ENCODE data around the gene SHC2.

The SHC2 gene

GRCh38 chr19:442085-442484 is 18.7 kb downstream of the SHC2 start:
- no peak overlapping the region for H3K4me3 ChIP-seq (replicated peaks in 1 of 2; ENCODE audit: low read depth in 2 of 2, low read length in 2 of 2)
- TF ChIP-seq CTCF (IDR thresholded peaks at IDR 0.05; ENCODE audit: low read depth, low read length) = no peak
- no peak for DNase-seq (ENCODE audit: low read depth in 2 of 2)

GRCh38 chr19:441213-441836 is 19.5 kb downstream of the SHC2 start:
- TF ChIP-seq CTCF (IDR thresholded peaks at IDR 0.05; ENCODE audit: low read depth, low read length) = no peak
- DNase-seq (ENCODE audit: low read depth in 2 of 2) = no peak
- H3K4me3 ChIP-seq (replicated peaks in 1 of 2; ENCODE audit: low read depth in 2 of 2, low read length in 2 of 2) = no peak overlapping the region

- no peak for TF ChIP-seq CTCF (IDR thresholded peaks at IDR 0.05; ENCODE audit: low read depth, low read length)
- no peak for DNase-seq (ENCODE audit: low read depth in 2 of 2)
- no peak overlapping the region for H3K4me3 ChIP-seq (replicated peaks in 1 of 2; ENCODE audit: low read depth in 2 of 2, low read length in 2 of 2)
These were observed 20.2 kb downstream of the SHC2 start for GRCh38 chr19:440391-441212.

GRCh38 chr19:439167-439900 is 21.5 kb downstream of the SHC2 start:
- H3K4me3 ChIP-seq (replicated peaks in 1 of 2; ENCODE audit: low read depth in 2 of 2, low read length in 2 of 2) = no peak overlapping the region
- no peak for DNase-seq (ENCODE audit: low read depth in 2 of 2)
- TF ChIP-seq CTCF (IDR thresholded peaks at IDR 0.05; ENCODE audit: low read depth, low read length) = no peak

GRCh38 chr19:438416-438958 is 22.3 kb downstream of the SHC2 start:
- no peak for TF ChIP-seq CTCF (IDR thresholded peaks at IDR 0.05; ENCODE audit: low read depth, low read length)
- DNase-seq (ENCODE audit: low read depth in 2 of 2) = no peak
- H3K4me3 ChIP-seq (replicated peaks in 1 of 2; ENCODE audit: low read depth in 2 of 2, low read length in 2 of 2) = no peak overlapping the region

GRCh38 chr19:437041-437440 is 23.8 kb downstream of the SHC2 start:
- H3K4me3 ChIP-seq (replicated peaks in 1 of 2; ENCODE audit: low read depth in 2 of 2, low read length in 2 of 2) = no peak overlapping the region
- no peak for DNase-seq (ENCODE audit: low read depth in 2 of 2)
- no peak for TF ChIP-seq CTCF (IDR thresholded peaks at IDR 0.05; ENCODE audit: low read depth, low read length)

Data from cardiac fibroblast (primary cell).